ENCODE results near the gene SGPP1. TPM values are rescaled to one million over a fixed set of nuclear protein-coding genes. Genes with fewer than 3 reads are reported as not detected.

The SGPP1 gene
- total and polyA plus RNA-seq, 2 of the 4 experiments (the other 2 are of a cell fraction), result 8.6 to 11.1 TPM

DNA sequence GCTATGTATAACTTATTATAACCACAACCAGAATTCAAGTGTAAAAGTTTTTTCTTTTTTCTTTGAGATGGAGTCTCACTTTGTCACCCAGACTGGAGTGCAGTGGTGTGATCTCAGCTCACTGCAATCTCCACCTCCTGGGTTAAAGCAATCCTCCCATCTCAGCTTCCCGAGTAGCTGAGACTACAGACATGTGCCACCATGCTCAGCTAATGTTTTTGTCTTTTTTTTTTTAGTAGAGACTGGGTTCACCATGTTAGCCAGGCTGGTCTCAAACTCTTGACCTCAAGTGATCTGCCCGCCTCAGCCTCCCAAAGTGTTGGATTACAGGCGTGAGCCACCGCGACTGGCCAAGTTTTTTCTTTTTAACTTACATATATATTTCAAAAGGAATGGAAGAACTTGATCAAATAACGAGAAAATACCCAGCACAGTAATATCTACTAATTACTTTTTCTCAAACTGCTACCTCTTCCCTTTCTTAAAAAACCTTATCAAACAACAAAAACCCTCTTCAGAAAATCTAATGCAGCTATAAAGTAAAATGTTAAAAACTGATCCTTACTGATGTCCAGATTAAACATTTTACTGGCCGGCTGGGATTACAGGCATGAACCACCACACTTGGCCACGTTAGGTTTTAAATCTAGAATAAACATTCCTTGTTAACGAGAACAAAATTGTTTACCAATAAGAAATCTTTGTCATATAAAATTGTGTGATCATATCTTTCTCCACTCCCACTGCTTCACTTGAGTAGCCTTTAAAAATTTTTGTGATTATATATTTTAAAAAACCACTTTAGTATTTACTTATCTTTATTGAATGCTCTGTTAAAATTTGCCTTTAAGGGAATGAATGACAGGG lies 44.9 kb downstream of the SGPP1 start (continued):
- TF ChIP-seq MAZ (IDR thresholded peaks at IDR 0.05; ENCODE audit: borderline replicate concordance, low read depth, low read length), result no peak

- CTCF ChIA-PET, result interaction anchor here (0.5 kb wide), 1 partner anchor 239 kb away, joined by 3 read pairs; no protein-coding TSS in a partner anchor
- Histone ChIP-seq H3K14ac (replicated peaks; ENCODE audit: low read depth, low read length) (no peak overlapping the region), H2BK5ac (ENCODE audit: low read depth, low read length, poor library complexity, severe bottlenecking) (no peak overlapping the region), H2AFZ (replicated peaks; ENCODE audit: low read length, poor library complexity) (no peak overlapping the region), H3K4me2 (ENCODE audit: low read depth, low read length) (no peak overlapping the region), H3K23ac (ENCODE audit: low read depth, low read length) (no peak overlapping the region), H3K56ac (ENCODE audit: extremely low read depth, insufficient read depth, low read length) (no peak overlapping the region), H3K9me1 (ENCODE audit: insufficient read depth, low read length) (peaks cover 6% of the 10 kb centered on the region), H4K5ac (ENCODE audit: low read depth, low read length) (no peak overlapping the region), H3K79me1 (ENCODE audit: low read depth in 1 of 2, low read length in 2 of 2) (no peaks in the 10 kb centered on the region), H3K9me3 (ENCODE audit: control insufficient read depth, insufficient read depth, low read length) (no peaks in the 10 kb centered on the region), H3K4me3 (ENCODE audit: insufficient read depth, low read depth, low read length) (no peak overlapping the region), H2BK120ac (ENCODE audit: low read depth, low read length) (no peak overlapping the region), H3K36me3 (ENCODE audit: control insufficient read depth, insufficient read depth, low read length) (no peaks in the 10 kb centered on the region), H3K9ac (ENCODE audit: low read depth, low read length) (no peak overlapping the region), H2AK5ac (ENCODE audit: low read depth, low read length) (no peak overlapping the region), H2AK9ac (replicated peaks; ENCODE audit: low read depth, low read length, poor library complexity) (no peak overlapping the region), H3K27me3 (ENCODE audit: control insufficient read depth, insufficient read depth, low read length) (no peaks in the 10 kb centered on the region), H3K18ac (ENCODE audit: low read depth, low read length) (no peak overlapping the region), H3K4me1 (ENCODE audit: control insufficient read depth, insufficient read depth, low read length) (peaks cover 2% of the 10 kb centered on the region), H2BK15ac (ENCODE audit: low read depth, low read length) (no peak overlapping the region), H4K8ac (ENCODE audit: low read depth in 2 of 2, low read length in 2 of 2) (no peak overlapping the region), H4K91ac (ENCODE audit: insufficient read depth, low read depth, low read length) (no peak overlapping the region), H3K4ac (ENCODE audit: low read depth, low read length) (no peak overlapping the region), H4K20me1 (ENCODE audit: insufficient read depth, low read length) (no peaks in the 10 kb centered on the region), H2BK20ac (ENCODE audit: low read depth, low read length) (no peak overlapping the region), H3K27ac (ENCODE audit: insufficient read depth, low read length) (no peak overlapping the region)
- POLR2A ChIA-PET (ENCODE audit: unreplicated experiment), result no interaction called here
- WGBS, 2 experiments (ENCODE audit: extremely low coverage in 2 of 2, insufficient read length in 1 of 2), result no CpG with 5 or more reads among the region's 1 CpG
- ATAC-seq (ENCODE audit: low read depth), result no peak
- dilution Hi-C loops (cut with HindIII; ENCODE audit: low sequenced_read_pairs, unreplicated experiment), result no loop called here
- no TSS peak for BruUV-seq (replicated peaks)
- DNase-seq, result no peak
- intact Hi-C loops (cut with micrococcal nuclease), result no loop called here
- in situ Hi-C loops (cut with MboI; ENCODE audit: low sequenced_read_pairs), result no loop called here
- TF ChIP-seq RCOR1 (IDR thresholded peaks at IDR 0.05; ENCODE audit: insufficient replicate concordance, low read length) (no peak), MAZ (IDR thresholded peaks at IDR 0.05; ENCODE audit: borderline replicate concordance, low read depth, low read length) (no peak), ELK1 (IDR thresholded peaks at IDR 0.05; ENCODE audit: borderline replicate concordance, low read depth, low read length) (no peak), RAD21 (IDR thresholded peaks at IDR 0.05; ENCODE audit: low read length) (no peak), BHLHE40 (IDR thresholded peaks at IDR 0.05; ENCODE audit: low read depth, low read length) (no peak), MXI1 (IDR thresholded peaks at IDR 0.05; ENCODE audit: borderline replicate concordance, low read depth, low read length) (no peak), FOS (IDR thresholded peaks at IDR 0.05; ENCODE audit: low read depth, low read length) (no peak), RFX5 (IDR thresholded peaks at IDR 0.05; ENCODE audit: low read depth, low read length) (no peak), NFE2L2 (IDR thresholded peaks at IDR 0.05; ENCODE audit: low read depth, low read length) (no peak), USF2 (IDR thresholded peaks at IDR 0.05; ENCODE audit: low read depth, low read length) (no peak), MAFK (IDR thresholded peaks at IDR 0.05; ENCODE audit: low read depth, low read length) (no peak)
- TF ChIP-seq, protein P1, sequence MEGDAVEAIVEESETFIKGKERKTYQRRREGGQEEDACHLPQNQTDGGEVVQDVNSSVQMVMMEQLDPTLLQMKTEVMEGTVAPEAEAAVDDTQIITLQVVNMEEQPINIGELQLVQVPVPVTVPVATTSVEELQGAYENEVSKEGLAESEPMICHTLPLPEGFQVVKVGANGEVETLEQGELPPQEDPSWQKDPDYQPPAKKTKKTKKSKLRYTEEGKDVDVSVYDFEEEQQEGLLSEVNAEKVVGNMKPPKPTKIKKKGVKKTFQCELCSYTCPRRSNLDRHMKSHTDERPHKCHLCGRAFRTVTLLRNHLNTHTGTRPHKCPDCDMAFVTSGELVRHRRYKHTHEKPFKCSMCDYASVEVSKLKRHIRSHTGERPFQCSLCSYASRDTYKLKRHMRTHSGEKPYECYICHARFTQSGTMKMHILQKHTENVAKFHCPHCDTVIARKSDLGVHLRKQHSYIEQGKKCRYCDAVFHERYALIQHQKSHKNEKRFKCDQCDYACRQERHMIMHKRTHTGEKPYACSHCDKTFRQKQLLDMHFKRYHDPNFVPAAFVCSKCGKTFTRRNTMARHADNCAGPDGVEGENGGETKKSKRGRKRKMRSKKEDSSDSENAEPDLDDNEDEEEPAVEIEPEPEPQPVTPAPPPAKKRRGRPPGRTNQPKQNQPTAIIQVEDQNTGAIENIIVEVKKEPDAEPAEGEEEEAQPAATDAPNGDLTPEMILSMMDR (conservative IDR thresholded peaks at IDR 0.05; ENCODE audit: low read depth, low read length), result no peak
These were observed 49.3 kb downstream of the SGPP1 start for GRCh38 chr14:63678536-63678935.
